ENCODE results near the gene ADAMTSL1. TPM values are rescaled to one million over a fixed set of nuclear protein-coding genes. Genes with fewer than 3 reads are reported as not detected.

Gene ADAMTSL1
- total and polyA plus RNA-seq, 5 donors from 2014 or later = not detected

- Histone ChIP-seq H3K36me3 (ENCODE audit: control insufficient read depth, insufficient read depth, low read length) (no peaks in the 10 kb centered on the region), H3K27me3 (ENCODE audit: control insufficient read depth, insufficient read depth, low read length) (no peaks in the 10 kb centered on the region), H3K4me1 (ENCODE audit: control insufficient read depth, insufficient read depth, low read length, poor library complexity, severe bottlenecking) (no peaks in the 10 kb centered on the region), H3K27ac (ENCODE audit: insufficient read depth, low read length, poor library complexity, severe bottlenecking) (no peak overlapping the region), H3K4me3 (ENCODE audit: low read depth, low read length) (no peak overlapping the region), H3K9me3 (ENCODE audit: control insufficient read depth in 2 of 2, low read length in 2 of 2) (no peaks in the 10 kb centered on the region)
- Mint-ChIP-seq H3K27me3 (peaks cover 13% of the 10 kb centered on the region), H3K27ac (no peak overlapping the region), H3K9me3 (peaks cover 0 to 4% (median 0%) of the 10 kb centered on the region in 7 donors), H3K36me3 (no peaks in the 10 kb centered on the region), H3K4me1 (no peaks in the 10 kb centered on the region), H3K4me3 (no peak overlapping the region)
- DNase-seq (no peak), ATAC-seq (ENCODE audit: low read depth in 2 of 2) (no peak)
These were observed 322.8 kb downstream of the ADAMTSL1 start for GRCh38 chr9:18796696-18797270.

GRCh38 chr9:18798106-18798505 is 324.2 kb downstream of the ADAMTSL1 start:
- H3K27ac Mint-ChIP-seq = no peak overlapping the region
- H3K9me3 Mint-ChIP-seq = peaks cover 0 to 4% (median 0%) of the 10 kb centered on the region in 7 donors
- H3K27me3 Mint-ChIP-seq = peaks cover 13% of the 10 kb centered on the region
- Histone ChIP-seq H3K4me3 (ENCODE audit: low read depth, low read length) (no peak overlapping the region), H3K9me3 (ENCODE audit: control insufficient read depth in 2 of 2, low read length in 2 of 2) (no peaks in the 10 kb centered on the region), H3K27me3 (ENCODE audit: control insufficient read depth, insufficient read depth, low read length) (no peaks in the 10 kb centered on the region), H3K27ac (ENCODE audit: insufficient read depth, low read length, poor library complexity, severe bottlenecking) (no peak overlapping the region), H3K4me1 (ENCODE audit: control insufficient read depth, insufficient read depth, low read length, poor library complexity, severe bottlenecking) (no peaks in the 10 kb centered on the region), H3K36me3 (ENCODE audit: control insufficient read depth, insufficient read depth, low read length) (no peaks in the 10 kb centered on the region)
- ATAC-seq (ENCODE audit: low read depth in 2 of 2) (no peak), DNase-seq (no peak)
- H3K4me1 Mint-ChIP-seq = no peaks in the 10 kb centered on the region
- H3K36me3 Mint-ChIP-seq = no peaks in the 10 kb centered on the region
- H3K4me3 Mint-ChIP-seq = no peak overlapping the region

- Histone ChIP-seq H3K27me3 (ENCODE audit: control insufficient read depth, insufficient read depth, low read length) (no peaks in the 10 kb centered on the region), H3K9me3 (ENCODE audit: control insufficient read depth in 2 of 2, low read length in 2 of 2) (no peaks in the 10 kb centered on the region), H3K36me3 (ENCODE audit: control insufficient read depth, insufficient read depth, low read length) (no peaks in the 10 kb centered on the region), H3K27ac (ENCODE audit: insufficient read depth, low read length, poor library complexity, severe bottlenecking) (no peak overlapping the region), H3K4me3 (ENCODE audit: low read depth, low read length) (no peak overlapping the region), H3K4me1 (ENCODE audit: control insufficient read depth, insufficient read depth, low read length, poor library complexity, severe bottlenecking) (no peaks in the 10 kb centered on the region)
- Mint-ChIP-seq H3K9me3 (peaks cover 0 to 4% (median 0%) of the 10 kb centered on the region in 7 donors), H3K27ac (no peak overlapping the region), H3K4me3 (no peak overlapping the region), H3K36me3 (no peaks in the 10 kb centered on the region), H3K4me1 (no peaks in the 10 kb centered on the region), H3K27me3 (peaks cover 13% of the 10 kb centered on the region)
- DNase-seq = no peak
- ATAC-seq (ENCODE audit: low read depth in 2 of 2) = no peak
These were observed 324.7 kb downstream of the ADAMTSL1 start for GRCh38 chr9:18798508-18799290.

- H3K9me3 Mint-ChIP-seq = peaks cover 0 to 4% (median 0%) of the 10 kb centered on the region in 7 donors
- Histone ChIP-seq H3K36me3 (ENCODE audit: control insufficient read depth, insufficient read depth, low read length) (no peaks in the 10 kb centered on the region), H3K27me3 (ENCODE audit: control insufficient read depth, insufficient read depth, low read length) (no peaks in the 10 kb centered on the region), H3K27ac (ENCODE audit: insufficient read depth, low read length, poor library complexity, severe bottlenecking) (no peak overlapping the region), H3K9me3 (ENCODE audit: control insufficient read depth in 2 of 2, low read length in 2 of 2) (no peaks in the 10 kb centered on the region), H3K4me3 (ENCODE audit: low read depth, low read length) (no peak overlapping the region), H3K4me1 (ENCODE audit: control insufficient read depth, insufficient read depth, low read length, poor library complexity, severe bottlenecking) (no peaks in the 10 kb centered on the region)
- no peaks in the 10 kb centered on the region for H3K36me3 Mint-ChIP-seq
- H3K27ac Mint-ChIP-seq = no peak overlapping the region
- H3K27me3 Mint-ChIP-seq = peaks cover 11% of the 10 kb centered on the region
- H3K4me3 Mint-ChIP-seq = no peak overlapping the region
- no peak for ATAC-seq (ENCODE audit: low read depth in 2 of 2)
- no peaks in the 10 kb centered on the region for H3K4me1 Mint-ChIP-seq
- no peak for DNase-seq
These were observed 325.5 kb downstream of the ADAMTSL1 start for GRCh38 chr9:18799428-18799827.

- Mint-ChIP-seq H3K36me3 (no peaks in the 10 kb centered on the region), H3K9me3 (peaks cover 0 to 4% (median 0%) of the 10 kb centered on the region in 7 donors), H3K27ac (no peak overlapping the region), H3K27me3 (peaks cover 4% of the 10 kb centered on the region), H3K4me3 (no peak overlapping the region), H3K4me1 (no peaks in the 10 kb centered on the region)
- Histone ChIP-seq H3K27ac (ENCODE audit: insufficient read depth, low read length, poor library complexity, severe bottlenecking) (no peak overlapping the region), H3K4me1 (ENCODE audit: control insufficient read depth, insufficient read depth, low read length, poor library complexity, severe bottlenecking) (no peaks in the 10 kb centered on the region), H3K27me3 (ENCODE audit: control insufficient read depth, insufficient read depth, low read length) (no peaks in the 10 kb centered on the region), H3K36me3 (ENCODE audit: control insufficient read depth, insufficient read depth, low read length) (no peaks in the 10 kb centered on the region), H3K4me3 (ENCODE audit: low read depth, low read length) (no peak overlapping the region), H3K9me3 (ENCODE audit: control insufficient read depth in 2 of 2, low read length in 2 of 2) (no peaks in the 10 kb centered on the region)
- DNase-seq = no peak
- ATAC-seq (ENCODE audit: low read depth in 2 of 2) = no peak
These were observed 326.6 kb downstream of the ADAMTSL1 start for GRCh38 chr9:18800579-18800978.

GRCh38 chr9:18805386-18805785 is 331.4 kb downstream of the ADAMTSL1 start:
- Mint-ChIP-seq H3K4me3 (no peak overlapping the region), H3K27me3 (peaks cover 4% of the 10 kb centered on the region), H3K9me3 (peaks cover 0 to 4% (median 0%) of the 10 kb centered on the region in 7 donors), H3K27ac (no peak overlapping the region), H3K36me3 (no peaks in the 10 kb centered on the region), H3K4me1 (no peaks in the 10 kb centered on the region)
- no peak for DNase-seq
- Histone ChIP-seq H3K9me3 (ENCODE audit: control insufficient read depth in 2 of 2, low read length in 2 of 2) (no peaks in the 10 kb centered on the region), H3K4me3 (ENCODE audit: low read depth, low read length) (no peak overlapping the region), H3K27ac (ENCODE audit: insufficient read depth, low read length, poor library complexity, severe bottlenecking) (no peak overlapping the region), H3K27me3 (ENCODE audit: control insufficient read depth, insufficient read depth, low read length) (no peaks in the 10 kb centered on the region), H3K4me1 (ENCODE audit: control insufficient read depth, insufficient read depth, low read length, poor library complexity, severe bottlenecking) (no peaks in the 10 kb centered on the region), H3K36me3 (ENCODE audit: control insufficient read depth, insufficient read depth, low read length) (no peaks in the 10 kb centered on the region)
- ATAC-seq (ENCODE audit: low read depth in 2 of 2) = no peak

GRCh38 chr9:18806232-18807080 is 332.5 kb downstream of the ADAMTSL1 start:
- no peak for ATAC-seq (ENCODE audit: low read depth in 2 of 2)
- no peak for DNase-seq
- no peak overlapping the region for H3K27ac ChIP-seq (ENCODE audit: insufficient read depth, low read length, poor library complexity, severe bottlenecking)
- no peaks in the 10 kb centered on the region for H3K36me3 ChIP-seq (ENCODE audit: control insufficient read depth, insufficient read depth, low read length)
- no peaks in the 10 kb centered on the region for H3K4me1 Mint-ChIP-seq
- H3K27me3 Mint-ChIP-seq = peaks cover 4% of the 10 kb centered on the region
- H3K9me3 ChIP-seq (ENCODE audit: control insufficient read depth in 2 of 2, low read length in 2 of 2) = no peaks in the 10 kb centered on the region
- H3K4me1 ChIP-seq (ENCODE audit: control insufficient read depth, insufficient read depth, low read length, poor library complexity, severe bottlenecking) = no peaks in the 10 kb centered on the region
- no peak overlapping the region for H3K4me3 ChIP-seq (ENCODE audit: low read depth, low read length)
- H3K9me3 Mint-ChIP-seq = peaks cover 0 to 2% (median 0%) of the 10 kb centered on the region in 7 donors
- no peak overlapping the region for H3K4me3 Mint-ChIP-seq
- no peak overlapping the region for H3K27ac Mint-ChIP-seq
- no peaks in the 10 kb centered on the region for H3K27me3 ChIP-seq (ENCODE audit: control insufficient read depth, insufficient read depth, low read length)
- H3K36me3 Mint-ChIP-seq = no peaks in the 10 kb centered on the region
